Loucy (cell line): ENCODE data around the gene ATP8A1.

ENCODE experiments used
- CTCF ChIP-seq: fragments of 200-600 bp; sonication (generic); conservative IDR thresholded peaks from 2 replicates; pipeline ENCODE4 v1.5.1; 2014; ENCODE audit warnings: mild to moderate bottlenecking, antibody characterized with exemption, low read length
- EZH2phosphoT487 ChIP-seq: fragments of 200-600 bp; IDR thresholded peaks from 2 replicates; pipeline ENCODE4 v1.6.1; 2018; ENCODE audit warnings: antibody characterized with exemption, mild to moderate bottlenecking, moderate library complexity, borderline replicate concordance

GRCh38 chr4:42363614-42364013, 293.3 kb downstream of the ATP8A1 start:
- TF ChIP-seq CTCF (no peak), EZH2phosphoT487 (no peak)
